Spleen (tissue), 11 donors: ENCODE measurements around the gene CEP170B. TPM values are rescaled to one million over a fixed set of nuclear protein-coding genes. Genes with fewer than 3 reads are reported as not detected.

Experiments
- DNase-seq: peaks from one replicate; pipeline ENCODE4 v3.0.0-alpha.2; 2020
- H3K27ac ChIP-seq, 8 donors: fragments of 200-600 bp; sonication (generic) in 7 of 8; 1 replicate in 4 of 8; 2 replicates in 4 of 8; pipeline versions ENCODE4 v1.5.0 to v1.8.0; 2016 to 2021; ENCODE audit warnings: inconsistent platforms in 4 of 8, mild to moderate bottlenecking in 4 of 8, moderate library complexity in 1 of 8
- H3K27me3 ChIP-seq, 7 donors: fragments of 200-600 bp; sonication (generic) in 6 of 7; replicated peaks in 1 of 7; 1 replicate in 4 of 7; 2 replicates in 3 of 7; pipeline versions ENCODE4 v1.5.0 to v1.8.0; 2016 to 2021; ENCODE audit warnings: inconsistent platforms in 3 of 7, mild to moderate bottlenecking in 1 of 7
- H3K36me3 ChIP-seq, 6 donors: fragments of 200-600 bp; sonication (generic) in 5 of 6; 1 replicate in 4 of 6; 2 replicates in 2 of 6; pipeline versions ENCODE4 v1.5.0 to v1.8.0; 2016 to 2021; ENCODE audit warnings: inconsistent platforms in 2 of 6
- H3K4me1 ChIP-seq, 6 donors: fragments of 200-600 bp; sonication (generic) in 5 of 6; 1 replicate in 3 of 6; 2 replicates in 3 of 6; pipeline versions ENCODE4 v1.5.0 to v1.8.0; 2016 to 2021; ENCODE audit warnings: inconsistent platforms in 3 of 6
- H3K4me3 ChIP-seq, 8 donors: fragments of 200-600 bp; sonication (generic) in 7 of 8; 1 replicate in 4 of 8; 2 replicates in 4 of 8; pipeline versions ENCODE4 v1.5.0 to v1.8.0; 2016 to 2021; ENCODE audit warnings: inconsistent platforms in 4 of 8, mild to moderate bottlenecking in 4 of 8, moderate library complexity in 2 of 8
- H3K9me3 ChIP-seq, 8 donors: fragments of 200-600 bp; sonication (generic) in 7 of 8; 1 replicate in 4 of 8; 2 replicates in 4 of 8; pipeline versions ENCODE4 v1.5.0 to v1.8.0; 2016 to 2021; ENCODE audit warnings: inconsistent platforms in 4 of 8
- POLR2A ChIP-seq, 3 donors: fragments of 450-650 bp; IDR thresholded peaks; one replicate each; pipeline ENCODE4 v1.5.1; 2017; ENCODE audit warnings: antibody characterized with exemption in 3 of 3, mild to moderate bottlenecking in 1 of 3
- POLR2AphosphoS5 ChIP-seq, 3 donors: sonication (generic); formaldehyde crosslinking; IDR thresholded peaks; one replicate each; pipeline ENCODE4 v1.5.1; 2017; ENCODE audit warnings: antibody characterized with exemption in 3 of 3
- WGBS, 5 donors: extraction: QIAGEN DNeasy Blood & Tissue Kit in 3 of 5; methylation state at CpG; one replicate each; pipeline versions ENCODE4 v1.1.5 to v1.1.7; 2013 to 2018; 5-methylcytosine and 5-hydroxymethylcytosine counted together
- intact Hi-C: fragments of 100-400 bp; cut with DNase I; formaldehyde crosslinking; loops from one replicate; pipeline ENCODE4 v1.15.0; 2023; ENCODE audit warnings: low total_unique reads
- polyA plus RNA-seq, 3 donors: library from polyadenylated mRNA; stranded (reverse); fragments of 200-250 nt; gene quantifications; one replicate each; pipeline ENCODE4 v1.2.1, GENCODE V29; 2013
- total RNA-seq, 7 donors: library from RNA; depleted of rRNA in 3 of 7; stranded (reverse); fragments of >200 nt in 3 of 7; fragmentation: NEBNext Ultra II Directional in 4 of 7; extraction: Animal tissue kit (Norgen Biotek cat#: 25700) in 4 of 7; gene quantifications; one replicate each; pipeline versions ENCODE4 v1.1.0 to v1.2.1, GENCODE V29; 2016 to 2021
- TF ChIP-seq, protein P1 (sequence below), 11 experiments: fragments of 200-600 bp in 7 of 11; fragments of 450-650 bp in 4 of 11; sonication (generic) in 4 of 11; IDR thresholded peaks in 8 of 11; conservative IDR thresholded peaks in 3 of 11; 1 replicate in 7 of 11; 2 replicates in 4 of 11; pipeline versions ENCODE4 v1.4.0 to v1.8.0; 2016 to 2021; ENCODE audit warnings: antibody characterized with exemption in 11 of 11, inconsistent platforms in 4 of 11, mild to moderate bottlenecking in 1 of 11
- donor health status: healthy with polysubstance abuse.
- donor health status: DM: no; HTN: no; CAD: no; lungs with moderate emphysema.
- donor health status: DM: no; HTN: no; CAD: no.
- donor health status: Bipolar disorder and iron deficiency.
- donor health status: healthy.
- donor health status: DM: no; HTN: no; CAD: no.
- donor health status: DM: yes; HTN: yes; CAD: no.

Gene CEP170B
- total and polyA plus RNA-seq, 10 donors: 0.58 to 12.6 (median 5.7) TPM

DNA sequence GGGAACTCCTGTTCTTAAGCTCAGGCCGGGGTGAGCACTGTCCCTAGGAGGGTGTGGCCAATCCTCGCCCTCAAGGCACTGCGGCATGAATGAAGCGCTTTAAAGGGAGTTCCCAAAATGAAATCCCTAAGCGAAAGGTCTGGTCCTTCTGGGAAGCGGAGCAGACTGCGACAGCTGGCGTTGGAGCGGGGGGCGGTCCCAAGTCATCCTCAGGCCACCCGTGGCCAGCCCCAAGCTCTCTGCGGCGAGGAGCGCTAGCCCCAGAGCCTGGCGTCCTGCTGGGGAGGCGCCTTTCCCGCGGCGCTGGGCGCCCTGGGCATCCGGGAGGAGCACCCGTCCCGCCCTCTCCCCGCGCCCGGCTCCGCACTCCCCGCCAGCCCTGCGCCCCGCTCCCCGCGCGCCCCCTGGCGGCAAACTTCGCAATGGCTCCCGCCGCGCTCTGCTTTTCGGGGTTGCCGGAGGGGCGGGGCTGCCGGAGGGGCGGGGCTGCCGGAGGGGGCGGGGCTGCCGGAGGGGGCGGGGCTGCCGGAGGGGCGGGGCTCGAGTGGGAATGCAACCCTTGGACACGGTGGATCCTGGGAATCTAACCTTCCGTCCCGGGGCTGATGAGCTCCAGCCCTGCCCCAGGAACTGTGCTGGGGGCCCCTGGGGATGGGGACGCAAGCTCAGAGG, 38.7 kb upstream of the CEP170B start:
- H3K27me3 ChIP-seq: peaks cover 0 to 34% (median 6%) of the 10 kb centered on the region in 7 donors
- WGBS, 5 donors: 0 to 6% (median 0%) methylated on average over 4 to 54 of the region's 54 CpGs
- peaks cover 10 to 32% (median 25%) of the 10 kb centered on the region in 6 donors for H3K4me1 ChIP-seq
- H3K9me3 ChIP-seq: no peaks in the 10 kb centered on the region
- DNase-seq: peak; percentile 99
- H3K4me3 ChIP-seq: peak overlapping the region; percentile 44 to 73 (median 52)
- peak overlapping the region in 7 of 8 donors; percentile 27 to 74 (median 63) for H3K27ac ChIP-seq
- intact Hi-C loops: no loop called here
- peak; percentile 56 to 80 (median 75) for TF ChIP-seq POLR2AphosphoS5 (IDR thresholded peaks at IDR 0.05)
- no peak for TF ChIP-seq POLR2A (IDR thresholded peaks at IDR 0.05)
- TF ChIP-seq, protein P1, sequence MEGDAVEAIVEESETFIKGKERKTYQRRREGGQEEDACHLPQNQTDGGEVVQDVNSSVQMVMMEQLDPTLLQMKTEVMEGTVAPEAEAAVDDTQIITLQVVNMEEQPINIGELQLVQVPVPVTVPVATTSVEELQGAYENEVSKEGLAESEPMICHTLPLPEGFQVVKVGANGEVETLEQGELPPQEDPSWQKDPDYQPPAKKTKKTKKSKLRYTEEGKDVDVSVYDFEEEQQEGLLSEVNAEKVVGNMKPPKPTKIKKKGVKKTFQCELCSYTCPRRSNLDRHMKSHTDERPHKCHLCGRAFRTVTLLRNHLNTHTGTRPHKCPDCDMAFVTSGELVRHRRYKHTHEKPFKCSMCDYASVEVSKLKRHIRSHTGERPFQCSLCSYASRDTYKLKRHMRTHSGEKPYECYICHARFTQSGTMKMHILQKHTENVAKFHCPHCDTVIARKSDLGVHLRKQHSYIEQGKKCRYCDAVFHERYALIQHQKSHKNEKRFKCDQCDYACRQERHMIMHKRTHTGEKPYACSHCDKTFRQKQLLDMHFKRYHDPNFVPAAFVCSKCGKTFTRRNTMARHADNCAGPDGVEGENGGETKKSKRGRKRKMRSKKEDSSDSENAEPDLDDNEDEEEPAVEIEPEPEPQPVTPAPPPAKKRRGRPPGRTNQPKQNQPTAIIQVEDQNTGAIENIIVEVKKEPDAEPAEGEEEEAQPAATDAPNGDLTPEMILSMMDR (IDR thresholded peaks at IDR 0.05 in 8 of 11, conservative IDR thresholded peaks at IDR 0.05 in 3 of 11): peak; percentile 59 to 97 (median 94)
- H3K36me3 ChIP-seq: no peaks in the 10 kb centered on the region

DNA sequence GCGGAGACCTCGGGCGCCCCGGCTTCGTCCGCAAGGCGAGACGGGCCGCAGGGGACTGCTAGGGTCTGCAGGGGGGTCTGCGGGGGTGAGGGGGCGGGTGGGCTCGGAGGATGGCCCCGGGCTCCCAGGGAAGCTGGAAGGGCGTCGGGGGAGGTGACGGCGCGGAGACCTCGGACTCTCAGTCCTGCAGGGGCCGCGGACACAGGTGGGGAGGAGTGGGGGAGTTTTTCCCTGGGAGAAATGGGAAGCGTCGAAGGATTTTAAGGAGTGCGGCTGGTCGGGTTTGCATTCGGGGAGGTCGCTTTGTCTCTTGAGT, 38.2 kb upstream of the CEP170B start:
- 0 to 6% (median 3%) methylated on average over 8 to 27 of the region's 27 CpGs for WGBS, 5 donors
- H3K36me3 ChIP-seq: no peaks in the 10 kb centered on the region
- intact Hi-C loops: no loop called here
- H3K4me3 ChIP-seq: peak overlapping the region; percentile 23 to 73 (median 52)
- H3K4me1 ChIP-seq: peaks cover 10 to 30% (median 24%) of the 10 kb centered on the region in 6 donors
- no peak for TF ChIP-seq POLR2AphosphoS5 (IDR thresholded peaks at IDR 0.05)
- TF ChIP-seq, protein P1 (IDR thresholded peaks at IDR 0.05 in 8 of 11, conservative IDR thresholded peaks at IDR 0.05 in 3 of 11): no peak
- TF ChIP-seq POLR2A (IDR thresholded peaks at IDR 0.05): no peak
- no peak for DNase-seq
- H3K9me3 ChIP-seq: no peaks in the 10 kb centered on the region
- H3K27me3 ChIP-seq: peaks cover 0 to 34% (median 6%) of the 10 kb centered on the region in 7 donors
- peak overlapping the region in 3 of 8 donors; percentile 11 to 33 (median 30) for H3K27ac ChIP-seq

DNA sequence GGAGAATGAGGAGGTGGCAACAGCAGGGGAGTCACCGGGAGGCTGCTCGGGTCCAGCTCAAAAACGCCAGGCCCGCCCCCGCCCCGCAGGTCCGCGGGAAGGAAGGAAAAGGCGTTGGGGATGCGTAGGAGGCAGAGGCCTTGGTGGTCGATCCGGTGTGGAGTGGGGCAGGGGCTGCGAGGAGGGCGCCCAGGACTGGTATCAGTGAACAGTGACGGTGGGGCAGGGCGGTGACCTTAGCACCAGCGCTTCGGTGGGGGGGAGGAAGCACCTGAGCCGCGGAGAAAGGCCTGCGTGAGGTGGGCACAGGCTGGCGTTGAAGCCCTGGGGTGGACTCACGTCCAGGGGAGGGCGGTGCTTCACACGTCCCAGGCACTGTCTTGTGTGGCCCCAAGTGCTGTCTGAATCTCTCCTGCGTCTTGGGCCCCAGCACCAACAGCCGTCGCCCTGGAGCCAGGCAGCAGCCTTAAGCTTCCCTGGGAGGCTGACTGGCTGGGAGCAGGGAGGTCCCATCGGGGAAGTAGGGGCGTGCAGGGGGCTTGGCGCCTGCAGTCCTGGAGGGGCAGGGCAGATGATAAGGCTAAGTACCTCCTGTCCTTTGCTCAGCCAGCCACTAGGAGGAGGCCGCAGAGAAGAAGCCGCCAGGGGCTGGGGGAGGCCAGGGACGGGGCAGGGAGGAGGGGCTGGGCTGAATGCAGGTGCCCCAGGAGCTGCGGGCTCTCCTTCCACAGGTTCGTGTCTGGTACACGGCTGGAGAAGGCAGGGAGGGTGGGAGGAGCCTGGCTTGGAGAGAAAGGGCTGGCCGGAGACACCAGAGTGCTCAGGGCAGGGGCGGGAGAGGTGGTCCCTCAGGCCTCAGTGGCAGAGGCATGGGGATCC, 37.7 kb upstream of the CEP170B start:
- Histone ChIP-seq H3K36me3 (no peaks in the 10 kb centered on the region), H3K4me1 (peaks cover 10 to 30% (median 24%) of the 10 kb centered on the region in 6 donors), H3K27ac (peak overlapping the region in 2 of 8 donors; percentile 30 to 33), H3K27me3 (peaks cover 0 to 34% (median 6%) of the 10 kb centered on the region in 7 donors), H3K4me3 (peak overlapping the region; percentile 23 to 73 (median 52)), H3K9me3 (no peaks in the 10 kb centered on the region)
- DNase-seq: peak; percentile 87
- TF ChIP-seq POLR2AphosphoS5 (IDR thresholded peaks at IDR 0.05): peak in 2 of 3 donors; percentile 14 to 22
- TF ChIP-seq POLR2A (IDR thresholded peaks at IDR 0.05): no peak
- TF ChIP-seq, protein P1 (IDR thresholded peaks at IDR 0.05 in 8 of 11, conservative IDR thresholded peaks at IDR 0.05 in 3 of 11): peak in 10 of 11 experiments; percentile 14 to 67 (median 48)
- WGBS, 5 donors: 6 to 7% (median 7%) methylated on average over 32 to 39 of the region's 39 CpGs
- intact Hi-C loops: no loop called here
